ENCODE measurements around the gene RNU6-7. TPM values are rescaled to one million over a fixed set of nuclear protein-coding genes. Genes with fewer than 3 reads are reported as not detected.
A peak's percentile ranks its signal among the peaks of the same experiment; 100 is the strongest.

The RNU6-7 gene
- total and polyA plus RNA-seq, 4 donors: not detected

DNA sequence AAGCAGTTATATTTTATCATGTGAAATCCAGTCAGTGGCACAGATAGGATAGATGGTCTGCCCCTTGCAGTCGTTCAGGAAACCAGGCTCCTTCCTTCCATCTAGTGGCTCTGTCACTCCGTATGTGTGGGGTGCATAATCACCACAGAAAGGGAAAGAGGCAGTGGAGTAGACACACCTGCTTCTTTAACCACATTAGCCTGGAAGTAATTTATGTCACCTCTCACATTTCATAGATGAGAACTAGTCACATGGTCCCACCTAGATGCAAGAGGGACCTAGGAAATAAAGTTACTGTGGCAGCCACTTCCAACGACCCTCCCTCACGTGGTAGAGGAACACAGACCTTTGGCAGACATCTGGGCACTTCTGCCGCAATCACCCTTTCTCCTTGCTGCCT lies 15.5 kb downstream of the RNU6-7 start:
- 15 to 33% methylated on average over 5 of the region's 5 CpGs for WGBS, 2 donors

DNA sequence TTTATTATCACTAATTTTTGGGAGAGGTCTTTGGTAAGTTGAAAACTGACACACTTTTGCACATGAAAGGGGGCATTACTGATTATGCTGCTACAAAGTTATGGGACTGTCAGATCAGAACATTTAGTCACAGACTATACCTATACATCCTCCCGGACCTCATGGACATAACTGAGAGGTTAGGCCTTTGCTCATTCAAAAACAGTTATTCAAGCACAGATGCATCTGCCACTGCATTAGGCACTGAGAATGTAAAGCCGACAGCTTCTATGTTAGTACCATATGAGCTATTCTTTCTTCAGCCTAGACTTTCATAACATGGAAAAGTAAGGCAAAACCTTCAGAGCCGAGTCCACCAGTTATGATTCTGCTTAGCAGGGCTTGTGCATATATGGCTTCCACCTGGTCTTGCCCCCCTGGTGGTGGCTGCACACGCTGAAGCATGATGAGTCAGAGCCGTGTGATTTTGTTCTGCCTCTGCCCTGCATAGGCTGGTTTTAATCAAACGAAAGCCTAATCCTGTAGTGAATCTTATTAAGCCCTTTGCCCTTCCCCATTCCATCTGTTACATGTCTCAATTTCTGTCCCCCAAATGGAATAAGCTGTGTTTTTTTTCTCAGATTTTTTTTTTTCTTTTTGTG lies 23.0 kb downstream of the RNU6-7 start:
- 67 to 68% methylated on average over 6 of the region's 6 CpGs for WGBS, 2 donors
- peak overlapping the region in 1 of 2 donors; percentile 90 for H3K27ac ChIP-seq (ENCODE audit: low read depth in 1 of 2, low read length in 1 of 2)
- ATAC-seq (ENCODE audit: insufficient read depth, low FRiP score): peak; percentile 75
- no peak for DNase-seq
- no peaks in the 10 kb centered on the region for H3K9me3 ChIP-seq (ENCODE audit: control insufficient read depth in 4 of 4, insufficient read depth in 3 of 4, low read length in 3 of 4)
- no peak overlapping the region for H3K9ac ChIP-seq (ENCODE audit: insufficient read depth in 1 of 2, low read length in 2 of 2)
- no peaks in the 10 kb centered on the region for H3K36me3 ChIP-seq (ENCODE audit: control insufficient read depth in 4 of 4, insufficient read depth in 4 of 4, low read length in 4 of 4)
- H3K4me3 ChIP-seq: no peak overlapping the region
- TF ChIP-seq, protein P1, sequence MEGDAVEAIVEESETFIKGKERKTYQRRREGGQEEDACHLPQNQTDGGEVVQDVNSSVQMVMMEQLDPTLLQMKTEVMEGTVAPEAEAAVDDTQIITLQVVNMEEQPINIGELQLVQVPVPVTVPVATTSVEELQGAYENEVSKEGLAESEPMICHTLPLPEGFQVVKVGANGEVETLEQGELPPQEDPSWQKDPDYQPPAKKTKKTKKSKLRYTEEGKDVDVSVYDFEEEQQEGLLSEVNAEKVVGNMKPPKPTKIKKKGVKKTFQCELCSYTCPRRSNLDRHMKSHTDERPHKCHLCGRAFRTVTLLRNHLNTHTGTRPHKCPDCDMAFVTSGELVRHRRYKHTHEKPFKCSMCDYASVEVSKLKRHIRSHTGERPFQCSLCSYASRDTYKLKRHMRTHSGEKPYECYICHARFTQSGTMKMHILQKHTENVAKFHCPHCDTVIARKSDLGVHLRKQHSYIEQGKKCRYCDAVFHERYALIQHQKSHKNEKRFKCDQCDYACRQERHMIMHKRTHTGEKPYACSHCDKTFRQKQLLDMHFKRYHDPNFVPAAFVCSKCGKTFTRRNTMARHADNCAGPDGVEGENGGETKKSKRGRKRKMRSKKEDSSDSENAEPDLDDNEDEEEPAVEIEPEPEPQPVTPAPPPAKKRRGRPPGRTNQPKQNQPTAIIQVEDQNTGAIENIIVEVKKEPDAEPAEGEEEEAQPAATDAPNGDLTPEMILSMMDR (IDR thresholded peaks at IDR 0.05; ENCODE audit: control extremely low read depth, extremely low read depth): no peak
- peaks cover 0 to 10% (median 2%) of the 10 kb centered on the region in 5 donors for H3K4me1 ChIP-seq (ENCODE audit: control insufficient read depth in 5 of 5, insufficient read depth in 5 of 5, low read length in 5 of 5)
- H3K27me3 ChIP-seq (ENCODE audit: control insufficient read depth in 3 of 3, insufficient read depth in 3 of 3, low read length in 2 of 3): no peaks in the 10 kb centered on the region

More for the DNA sequence above, 15.5 kb downstream of the RNU6-7 start:
- Histone ChIP-seq H3K36me3 (ENCODE audit: control insufficient read depth in 4 of 4, insufficient read depth in 4 of 4, low read length in 4 of 4) (no peaks in the 10 kb centered on the region), H3K9me3 (ENCODE audit: control insufficient read depth in 4 of 4, insufficient read depth in 3 of 4, low read length in 3 of 4) (no peaks in the 10 kb centered on the region), H3K4me3 (no peak overlapping the region), H3K4me1 (ENCODE audit: control insufficient read depth in 5 of 5, insufficient read depth in 5 of 5, low read length in 5 of 5) (no peaks in the 10 kb centered on the region), H3K27ac (ENCODE audit: low read depth in 1 of 2, low read length in 1 of 2) (no peak overlapping the region), H3K27me3 (ENCODE audit: control insufficient read depth in 3 of 3, insufficient read depth in 3 of 3, low read length in 2 of 3) (no peaks in the 10 kb centered on the region), H3K9ac (ENCODE audit: insufficient read depth in 1 of 2, low read length in 2 of 2) (no peak overlapping the region)
- no peak for DNase-seq
- ATAC-seq (ENCODE audit: insufficient read depth, low FRiP score): no peak
- TF ChIP-seq, protein P1 (IDR thresholded peaks at IDR 0.05; ENCODE audit: control extremely low read depth, extremely low read depth): no peak

DNA sequence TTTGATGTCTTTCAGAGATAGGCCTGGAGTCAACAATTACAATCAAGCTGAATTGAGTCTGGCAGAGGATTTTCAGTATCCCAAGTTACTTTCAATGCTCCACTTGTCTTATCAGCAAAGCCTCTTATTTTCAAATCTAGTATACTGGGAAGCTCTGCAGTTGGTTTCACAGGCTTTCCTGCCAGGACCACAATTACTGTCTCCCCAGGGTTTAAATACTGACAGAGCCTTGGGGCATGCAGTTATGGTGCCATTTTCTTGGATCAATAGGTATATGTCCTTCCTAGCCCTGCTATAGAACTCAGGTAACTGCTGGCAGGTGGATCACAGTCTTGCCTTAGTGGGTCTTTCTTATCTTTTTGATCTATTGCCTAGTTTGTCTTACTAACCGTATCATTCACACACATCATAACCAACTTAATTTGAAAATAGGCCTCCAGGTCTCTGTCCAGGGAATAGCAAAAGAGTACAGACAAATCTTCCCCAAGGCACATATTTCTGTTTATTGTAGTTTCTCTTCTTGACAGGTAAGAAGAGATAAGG lies 23.6 kb downstream of the RNU6-7 start:
- Histone ChIP-seq H3K4me1 (ENCODE audit: control insufficient read depth in 5 of 5, insufficient read depth in 5 of 5, low read length in 5 of 5) (peaks cover 0 to 10% (median 2%) of the 10 kb centered on the region in 5 donors), H3K9ac (ENCODE audit: insufficient read depth in 1 of 2, low read length in 2 of 2) (no peak overlapping the region), H3K9me3 (ENCODE audit: control insufficient read depth in 4 of 4, insufficient read depth in 3 of 4, low read length in 3 of 4) (no peaks in the 10 kb centered on the region), H3K27me3 (ENCODE audit: control insufficient read depth in 3 of 3, insufficient read depth in 3 of 3, low read length in 2 of 3) (no peaks in the 10 kb centered on the region), H3K27ac (ENCODE audit: low read depth in 1 of 2, low read length in 1 of 2) (peak overlapping the region; percentile 67 to 90), H3K4me3 (no peak overlapping the region), H3K36me3 (ENCODE audit: control insufficient read depth in 4 of 4, insufficient read depth in 4 of 4, low read length in 4 of 4) (no peaks in the 10 kb centered on the region)
- WGBS, 2 donors: 36 to 45% methylated on average over 1 of the region's 1 CpG
- DNase-seq (no peak), ATAC-seq (ENCODE audit: insufficient read depth, low FRiP score) (no peak)
- TF ChIP-seq, protein P1 (IDR thresholded peaks at IDR 0.05; ENCODE audit: control extremely low read depth, extremely low read depth): no peak
